Fibroblast of pulmonary artery (primary cell): ENCODE data around the gene REEP5.

Experiments used
- DNase-seq: peaks from one replicate; pipeline ENCODE4 v3.0.0-alpha.2; 2010; ENCODE audit warnings: low read depth
- H3K4me3 ChIP-seq: replicated peaks from 2 replicates; pipeline ENCODE4 v1.5.1; 2011; ENCODE audit warnings: low read depth, mild to moderate bottlenecking, control low read depth, low read length, moderate library complexity
- TF ChIP-seq, protein P1 (sequence below): IDR thresholded peaks from 2 replicates; pipeline ENCODE4 v1.5.1; 2011; ENCODE audit warnings: mild to moderate bottlenecking, control low read depth, low read length, inconsistent platforms; ENCODE audit errors: missing control alignments

Gene REEP5

DNA sequence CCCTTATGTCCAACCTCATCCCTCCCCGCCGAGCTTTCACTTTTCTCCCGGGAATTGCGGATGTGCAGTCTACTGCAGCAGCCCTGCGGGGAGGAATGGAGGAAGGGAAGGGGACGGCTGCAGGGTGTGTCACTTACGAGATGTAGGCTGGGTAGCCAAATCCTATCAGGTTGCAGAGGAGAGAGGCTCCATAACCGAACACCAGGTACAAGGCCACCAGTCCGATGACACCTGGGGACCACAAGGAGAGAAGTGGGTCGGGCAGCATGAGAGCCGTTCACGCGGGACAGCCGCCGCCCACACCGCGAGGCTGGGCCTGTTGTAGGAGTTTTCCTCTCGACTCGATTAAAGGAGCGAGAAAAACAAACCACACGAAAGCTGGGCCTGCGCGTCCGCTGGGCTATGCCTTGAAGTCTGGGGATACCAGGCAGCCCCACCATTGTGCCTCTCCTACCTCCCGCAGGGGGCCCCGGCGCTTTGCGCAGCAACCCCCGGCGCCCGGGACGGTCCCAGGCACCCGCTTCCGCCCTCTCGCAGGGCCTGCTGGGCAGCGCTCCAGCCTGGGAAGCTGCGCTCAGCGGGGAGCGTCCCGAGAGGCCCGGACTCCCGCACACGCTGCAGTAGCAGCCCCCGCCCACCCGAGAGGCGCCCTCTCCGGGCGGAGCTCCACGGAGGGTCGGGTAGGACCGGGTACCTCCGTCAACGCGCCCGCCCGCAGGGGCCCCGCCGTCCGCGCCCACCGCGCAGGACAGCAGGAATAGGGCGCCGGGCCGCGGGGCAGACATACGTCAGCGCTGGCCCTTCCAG, 798 bp downstream of the REEP5 start:
- H3K4me3 ChIP-seq: peak overlapping the region; percentile 92
- DNase-seq: peak; percentile 72
- TF ChIP-seq, protein P1, sequence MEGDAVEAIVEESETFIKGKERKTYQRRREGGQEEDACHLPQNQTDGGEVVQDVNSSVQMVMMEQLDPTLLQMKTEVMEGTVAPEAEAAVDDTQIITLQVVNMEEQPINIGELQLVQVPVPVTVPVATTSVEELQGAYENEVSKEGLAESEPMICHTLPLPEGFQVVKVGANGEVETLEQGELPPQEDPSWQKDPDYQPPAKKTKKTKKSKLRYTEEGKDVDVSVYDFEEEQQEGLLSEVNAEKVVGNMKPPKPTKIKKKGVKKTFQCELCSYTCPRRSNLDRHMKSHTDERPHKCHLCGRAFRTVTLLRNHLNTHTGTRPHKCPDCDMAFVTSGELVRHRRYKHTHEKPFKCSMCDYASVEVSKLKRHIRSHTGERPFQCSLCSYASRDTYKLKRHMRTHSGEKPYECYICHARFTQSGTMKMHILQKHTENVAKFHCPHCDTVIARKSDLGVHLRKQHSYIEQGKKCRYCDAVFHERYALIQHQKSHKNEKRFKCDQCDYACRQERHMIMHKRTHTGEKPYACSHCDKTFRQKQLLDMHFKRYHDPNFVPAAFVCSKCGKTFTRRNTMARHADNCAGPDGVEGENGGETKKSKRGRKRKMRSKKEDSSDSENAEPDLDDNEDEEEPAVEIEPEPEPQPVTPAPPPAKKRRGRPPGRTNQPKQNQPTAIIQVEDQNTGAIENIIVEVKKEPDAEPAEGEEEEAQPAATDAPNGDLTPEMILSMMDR: no peak

DNA sequence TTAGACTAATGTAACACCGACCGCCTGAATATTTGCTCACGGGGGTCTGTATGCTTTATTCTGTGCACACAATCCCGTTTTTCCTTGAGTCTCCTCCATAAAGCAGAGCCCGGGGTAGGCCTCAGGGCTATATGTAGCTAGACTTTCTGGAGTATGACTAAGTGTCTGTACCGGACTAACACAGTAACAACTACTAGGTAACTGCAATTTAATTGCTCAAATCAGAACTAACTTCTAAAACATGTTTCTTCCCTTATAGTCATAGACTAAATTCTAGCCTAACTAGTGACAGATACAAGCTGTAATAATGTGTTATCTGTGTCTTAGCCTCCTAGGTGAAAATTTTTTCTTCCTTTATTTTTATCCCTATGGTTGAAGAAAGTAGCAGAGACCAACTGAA, 2.1 kb downstream of the REEP5 start:
- H3K4me3 ChIP-seq: no peak overlapping the region
- TF ChIP-seq, protein P1: no peak
- DNase-seq: no peak

DNA sequence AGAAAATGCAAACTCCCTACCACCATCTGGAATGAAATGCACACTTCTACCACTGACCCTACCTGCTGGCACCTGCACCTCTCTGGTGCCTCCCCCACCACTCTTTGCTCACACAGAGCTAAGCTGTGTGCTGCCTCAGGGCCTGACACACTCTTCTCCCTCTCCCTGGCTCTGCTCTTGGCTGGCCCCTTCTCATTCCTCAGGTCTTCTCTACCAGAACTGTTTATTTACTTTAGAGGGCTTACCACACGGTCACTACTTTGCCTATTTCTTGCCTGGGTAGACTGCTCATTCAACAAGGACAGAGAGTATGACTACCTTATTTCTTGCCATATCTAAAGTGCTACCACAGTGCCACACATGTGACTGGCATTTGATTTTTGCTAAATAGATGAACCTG, 3.3 kb downstream of the REEP5 start:
- TF ChIP-seq, protein P1: no peak
- DNase-seq: no peak
- no peak overlapping the region for H3K4me3 ChIP-seq

DNA sequence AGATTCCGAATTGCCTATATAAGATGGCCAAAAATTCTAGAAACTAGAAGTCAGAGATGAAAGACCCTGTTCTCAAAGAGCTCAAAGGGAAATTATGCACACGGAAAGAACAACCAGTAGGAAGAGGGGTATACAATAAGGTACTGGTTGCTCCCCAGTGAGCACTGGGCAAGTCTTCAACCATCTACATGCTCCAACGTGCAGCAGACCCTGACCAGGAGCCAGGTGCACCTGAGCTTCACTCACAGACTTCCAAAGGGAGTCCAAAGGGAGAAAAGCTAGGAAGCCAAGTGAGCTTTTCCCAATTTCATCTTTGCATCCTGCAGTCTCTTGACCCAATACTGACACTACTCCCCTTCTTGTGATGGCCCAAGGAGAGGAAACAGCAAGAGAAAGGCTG, 3.9 kb downstream of the REEP5 start:
- H3K4me3 ChIP-seq: no peak overlapping the region
- TF ChIP-seq, protein P1: no peak
- no peak for DNase-seq

DNA sequence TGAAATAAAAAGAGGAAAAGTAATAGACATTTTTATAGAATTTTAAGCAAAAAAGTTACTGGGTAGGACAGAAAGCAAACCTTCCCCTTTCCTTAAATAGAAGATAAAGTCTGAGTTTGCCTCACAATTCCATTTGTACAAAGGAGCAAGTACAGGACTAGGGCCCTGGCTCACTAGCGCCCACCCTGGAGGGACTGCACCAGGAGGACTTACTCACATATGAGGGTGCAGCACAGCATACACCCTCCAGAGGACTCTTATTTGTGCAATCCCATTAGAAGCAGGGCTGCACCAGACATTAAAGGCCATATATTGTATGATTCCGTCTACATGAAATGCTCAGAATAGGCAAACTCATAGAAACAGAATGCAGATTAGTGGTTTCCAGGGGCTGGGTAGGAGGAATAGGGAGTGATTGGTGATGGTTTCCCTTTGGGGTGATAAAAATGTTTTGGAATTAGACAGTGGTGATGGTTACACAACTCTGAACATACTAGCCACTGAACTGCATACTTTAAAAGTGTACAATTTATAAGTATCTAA, 4.5 kb downstream of the REEP5 start:
- TF ChIP-seq, protein P1: peak; percentile 5
- peak; percentile 7 for DNase-seq

DNA sequence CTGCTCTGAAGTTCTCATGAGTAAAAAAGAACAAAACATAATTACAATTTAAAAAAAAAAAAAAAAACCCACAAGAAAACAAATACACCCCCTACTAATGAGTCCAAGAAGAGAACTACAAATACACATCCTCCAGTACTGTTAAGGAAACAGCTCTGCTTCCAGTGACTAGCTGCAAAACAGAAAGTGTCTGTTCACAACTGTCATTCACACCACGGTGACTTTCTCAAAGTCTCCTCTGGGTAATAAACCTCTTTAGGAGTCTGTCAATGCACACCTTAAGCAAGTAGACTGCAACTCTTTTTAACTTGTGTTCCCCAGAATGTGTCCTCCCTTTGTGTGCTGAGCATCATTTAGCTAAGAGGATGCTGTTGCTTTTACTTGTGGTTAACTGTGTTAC, 6.2 kb downstream of the REEP5 start:
- no peak for DNase-seq
- TF ChIP-seq, protein P1: no peak
- H3K4me3 ChIP-seq: no peak overlapping the region

More for the DNA sequence above, 4.5 kb downstream of the REEP5 start:
- no peak overlapping the region for H3K4me3 ChIP-seq
